HL-60/S4 (cell line): ENCODE measurements around the gene C7orf57.

Source experiments
- in situ Hi-C: fragments of 300-500 bp; cut with MboI; formaldehyde crosslinking; loops from 2 replicates; pipeline ENCODE4 v1.14.3; 2022; ENCODE audit warnings: low sequenced_read_pairs

C7orf57 gene

GRCh38 chr7:48106906-48107659, 71.7 kb downstream of the C7orf57 start:
- in situ Hi-C loops = no loop called here

DNA sequence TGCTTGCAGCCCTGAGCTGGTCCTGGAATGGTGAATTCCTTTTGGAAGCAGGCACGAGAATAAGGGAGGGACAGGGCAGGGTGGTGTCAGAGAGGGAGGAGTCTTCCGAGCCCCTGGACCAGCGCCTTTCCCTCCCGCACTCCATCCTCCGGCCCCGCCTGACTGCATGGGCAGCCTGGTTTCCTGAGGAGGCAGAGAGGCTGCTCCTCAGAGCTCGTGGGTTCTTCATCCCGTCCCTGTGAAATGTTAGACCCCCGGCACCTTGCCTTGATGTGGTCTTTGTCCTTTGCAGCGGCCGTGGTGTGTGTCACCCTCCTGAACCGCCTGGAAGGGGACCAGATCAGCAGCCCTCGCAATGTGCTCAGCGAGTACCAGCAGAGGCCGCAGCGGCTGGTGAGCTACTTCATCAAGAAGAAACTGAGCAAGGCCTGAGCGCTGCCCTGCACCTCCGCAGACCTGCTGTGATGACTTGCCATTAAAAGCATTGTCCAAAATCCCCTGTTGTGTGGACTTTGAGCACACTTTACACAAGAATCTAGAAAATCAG, 72.7 kb downstream of the C7orf57 start:
- in situ Hi-C loops = no loop called here

GRCh38 chr7:48108959-48109847, 73.9 kb downstream of the C7orf57 start:
- in situ Hi-C loops = no loop called here

- in situ Hi-C loops = loop anchor here (10.0 kb wide), 2 partner anchors 115 to 165 kb away; partner anchors contain the start of gene PKD1L1
Observed at GRCh38 chr7:48109848-48110663, 74.7 kb downstream of the C7orf57 start.

GRCh38 chr7:48110868-48111267, 75.5 kb downstream of the C7orf57 start:
- in situ Hi-C loops = loop anchor here (10.0 kb wide), 2 partner anchors 116 to 166 kb away; partner anchors contain the start of gene PKD1L1
